22Rv1 (cell line): ENCODE results near the gene DAGLA.

Experiments used
- CTCF ChIP-seq: fragments of 450-650 bp; IDR thresholded peaks from 2 replicates; pipeline ENCODE4 v1.5.1; 2017; ENCODE audit warnings: mild to moderate bottlenecking
- ZFX ChIP-seq: fragments of 450-650 bp; IDR thresholded peaks from 2 replicates; pipeline ENCODE4 v1.6.1; 2017; ENCODE audit warnings: antibody characterized with exemption, borderline replicate concordance

GRCh38 chr11:61682093-61682732, 2.0 kb downstream of the DAGLA start:
- TF ChIP-seq CTCF (no peak), ZFX (no peak)
